Natural killer cell (primary cell): ENCODE measurements around the gene SLC39A10. TPM values are rescaled to one million over a fixed set of nuclear protein-coding genes. Genes with fewer than 3 reads are reported as not detected.
"Not testable (repeated sequence)": the region's sequence is repeated elsewhere in the genome, so short reads cannot be mapped to it uniquely, and the experiment has no call there.

ENCODE experiments used
- ATAC-seq, 3 donors: fragments of 150-1000 bp in 2 of 3; fragments of 200-7000 bp in 1 of 3; cut with Tn5 transposase; 1 replicate in 1 of 3; 2 replicates in 2 of 3; pipeline ENCODE4 v1.10.0; 2021; ENCODE audit warnings: mild to moderate bottlenecking in 2 of 3, moderate library complexity in 2 of 3
- DNase-seq, 2 donors: peaks; one replicate each; pipeline versions ENCODE4 v3.0.0 to v3.0.0-alpha.2; 2013 to 2021; ENCODE audit warnings: mixed read lengths in 1 of 2
- H3K27ac ChIP-seq: one replicate; pipeline ENCODE4 v1.5.1; 2013; ENCODE audit warnings: mild to moderate bottlenecking, low read length
- H3K27me3 ChIP-seq: one replicate; pipeline ENCODE4 v1.6.1; 2013; ENCODE audit warnings: low read length; ENCODE audit not compliant: control insufficient read depth, insufficient read depth
- H3K36me3 ChIP-seq: one replicate; pipeline ENCODE4 v1.6.1; 2013; ENCODE audit warnings: low read length; ENCODE audit not compliant: control insufficient read depth, insufficient read depth
- H3K4me1 ChIP-seq: one replicate; pipeline ENCODE4 v1.6.1; 2013; ENCODE audit warnings: low read length; ENCODE audit not compliant: control insufficient read depth, insufficient read depth
- H3K4me3 ChIP-seq: one replicate; pipeline ENCODE4 v1.5.1; 2013; ENCODE audit warnings: low read length
- H3K9me3 ChIP-seq: one replicate; pipeline ENCODE4 v1.6.1; 2013; ENCODE audit warnings: low read length; ENCODE audit not compliant: control insufficient read depth, insufficient read depth
- H3K27ac Mint-ChIP-seq, 2 donors: one replicate each; pipeline ENCODE4 v1.8.0; 2022; ENCODE audit warnings: mild to moderate bottlenecking in 2 of 2, mixed read lengths in 2 of 2, moderate library complexity in 1 of 2
- H3K27me3 Mint-ChIP-seq, 2 donors: one replicate each; pipeline ENCODE4 v1.8.0; 2022; ENCODE audit warnings: low read depth in 2 of 2, mixed read lengths in 2 of 2
- H3K36me3 Mint-ChIP-seq: one replicate; pipeline ENCODE4 v1.8.0; 2022; ENCODE audit warnings: mixed read lengths
- H3K4me1 Mint-ChIP-seq, 2 donors: one replicate each; pipeline ENCODE4 v1.8.0; 2022; ENCODE audit warnings: mixed read lengths in 2 of 2
- H3K4me3 Mint-ChIP-seq: one replicate; pipeline ENCODE4 v1.8.0; 2022; ENCODE audit warnings: mild to moderate bottlenecking, moderate library complexity, mixed read lengths
- H3K9me3 Mint-ChIP-seq, 2 donors: one replicate each; pipeline ENCODE4 v1.8.0; 2022; ENCODE audit warnings: mixed read lengths in 2 of 2
- CTCF ChIP-seq: fragments of 200-600 bp; IDR thresholded peaks from one replicate; pipeline ENCODE4 v1.8.0; 2022; ENCODE audit warnings: antibody characterized with exemption
- WGBS: methylation state at CpG from one replicate; pipeline ENCODE4 v1.1.7; 2013; ENCODE audit warnings: missing lambda C conversion rate; ENCODE audit not compliant: insufficient coverage; 5-methylcytosine and 5-hydroxymethylcytosine counted together
- intact Hi-C: fragments of 100-400 bp; cut with micrococcal nuclease; formaldehyde crosslinking; loops from one replicate; pipeline ENCODE4 v1.14.2; 2022
- total RNA-seq, 4 donors: library from RNA; stranded (reverse); fragments of 120-200 nt in 1 of 4; gene quantifications; one replicate each; pipeline versions ENCODE4 v1.2.3 to v1.2.4, GENCODE V29; 2013 to 2022

SLC39A10 gene
- total RNA-seq, 3 donors from 2014 or later (not counting 1 experiment from before 2014, with no cell fraction given) = 56.5 to 69.6 (median 58.5) TPM

GRCh38 chr2:195687320-195688086, 30.5 kb downstream of the SLC39A10 start:
- H3K4me1 Mint-ChIP-seq = peaks cover 50 to 51% of the 10 kb centered on the region in 2 donors
- H3K4me3 Mint-ChIP-seq = no peak overlapping the region
- TF ChIP-seq CTCF = no peak
- Histone ChIP-seq H3K9me3 (no peaks in the 10 kb centered on the region), H3K36me3 (peaks cover 8% of the 10 kb centered on the region), H3K27ac (no peak overlapping the region), H3K4me1 (no peaks in the 10 kb centered on the region), H3K4me3 (no peak overlapping the region), H3K27me3 (no peaks in the 10 kb centered on the region)
- H3K27ac Mint-ChIP-seq = peak overlapping the region; percentile 56 to 61
- DNase-seq (no peak), ATAC-seq (no peak)
- no peaks in the 10 kb centered on the region for H3K27me3 Mint-ChIP-seq
- H3K9me3 Mint-ChIP-seq = no peaks in the 10 kb centered on the region
- WGBS = 86% methylated on average over 2 of the region's 2 CpGs
- intact Hi-C loops = no loop called here
- peaks cover 13% of the 10 kb centered on the region for H3K36me3 Mint-ChIP-seq

- H3K4me3 Mint-ChIP-seq, H3K36me3 ChIP-seq, H3K27me3 ChIP-seq, H3K9me3 Mint-ChIP-seq, DNase-seq, H3K27me3 Mint-ChIP-seq, ATAC-seq, intact Hi-C loops, H3K36me3 Mint-ChIP-seq, H3K4me3 ChIP-seq, H3K4me1 ChIP-seq, H3K27ac ChIP-seq, H3K9me3 ChIP-seq, H3K27ac Mint-ChIP-seq: not testable (repeated sequence)
- H3K4me1 Mint-ChIP-seq = peaks cover 45 to 46% of the 10 kb centered on the region in 2 donors
- 45% methylated on average over 2 of the region's 3 CpGs for WGBS
These were observed 35.5 kb downstream of the SLC39A10 start for GRCh38 chr2:195692531-195692930.

- 94% methylated on average over 7 of the region's 7 CpGs for WGBS
- no peak for ATAC-seq
- Mint-ChIP-seq H3K4me1 (peaks cover 61 to 66% of the 10 kb centered on the region in 2 donors), H3K36me3 (no peaks in the 10 kb centered on the region), H3K4me3 (no peak overlapping the region), H3K27ac (no peak overlapping the region), H3K9me3 (no peaks in the 10 kb centered on the region), H3K27me3 (no peaks in the 10 kb centered on the region)
- intact Hi-C loops = no loop called here
- Histone ChIP-seq H3K4me3 (no peak overlapping the region), H3K4me1 (peaks cover 4% of the 10 kb centered on the region), H3K27ac (no peak overlapping the region), H3K9me3 (peaks cover 3% of the 10 kb centered on the region), H3K36me3 (peaks cover 5% of the 10 kb centered on the region), H3K27me3 (no peaks in the 10 kb centered on the region)
- no peak for TF ChIP-seq CTCF
- no peak for DNase-seq
These were observed 37.5 kb downstream of the SLC39A10 start for GRCh38 chr2:195694553-195694952.

- Histone ChIP-seq H3K4me1 (peaks cover 4% of the 10 kb centered on the region), H3K36me3 (peaks cover 5% of the 10 kb centered on the region), H3K27ac (no peak overlapping the region), H3K9me3 (peaks cover 3% of the 10 kb centered on the region), H3K27me3 (no peaks in the 10 kb centered on the region), H3K4me3 (no peak overlapping the region)
- 92% methylated on average over 8 of the region's 8 CpGs for WGBS
- TF ChIP-seq CTCF = no peak
- DNase-seq (no peak), ATAC-seq (no peak)
- Mint-ChIP-seq H3K4me3 (no peak overlapping the region), H3K9me3 (peaks cover 3 to 4% of the 10 kb centered on the region in 2 donors), H3K4me1 (peaks cover 64 to 71% of the 10 kb centered on the region in 2 donors), H3K27ac (peak overlapping the region in 1 of 2 donors; percentile 31), H3K36me3 (peaks cover 4% of the 10 kb centered on the region), H3K27me3 (no peaks in the 10 kb centered on the region)
- intact Hi-C loops = no loop called here
These were observed 38.1 kb downstream of the SLC39A10 start for GRCh38 chr2:195695002-195695631.
